HEK293T (cell line): ENCODE data around the gene PLXDC1.

Experiments
- ARNT ChIP-seq: fragments of 450-650 bp; IDR thresholded peaks from 2 replicates; pipeline ENCODE4 v1.6.1; 2017; ENCODE audit warnings: mild to moderate bottlenecking
- BHLHE40 ChIP-seq: fragments of 450-650 bp; IDR thresholded peaks from 2 replicates; pipeline ENCODE4 v1.6.1; 2016; ENCODE audit warnings: mild to moderate bottlenecking, moderate library complexity, borderline replicate concordance
- FOXM1 ChIP-seq: fragments of 450-650 bp; IDR thresholded peaks from 2 replicates; pipeline ENCODE4 v1.6.1; 2017; ENCODE audit warnings: mild to moderate bottlenecking, borderline replicate concordance
- HDGF ChIP-seq: fragments of 450-650 bp; IDR thresholded peaks from 2 replicates; pipeline ENCODE4 v1.6.1; 2017; ENCODE audit warnings: antibody characterized with exemption, borderline replicate concordance
- LEF1 ChIP-seq: fragments of 450-650 bp; IDR thresholded peaks from 2 replicates; pipeline ENCODE4 v1.6.1; 2017; ENCODE audit warnings: mild to moderate bottlenecking, borderline replicate concordance
- PKNOX1 ChIP-seq: fragments of 450-650 bp; IDR thresholded peaks from 2 replicates; pipeline ENCODE4 v1.6.1; 2016
- SP1 ChIP-seq: fragments of 450-650 bp; IDR thresholded peaks from 2 replicates; pipeline ENCODE4 v1.6.1; 2017
- SUZ12 ChIP-seq: fragments of 450-650 bp; IDR thresholded peaks from 2 replicates; pipeline ENCODE4 v1.6.1; 2016; ENCODE audit warnings: mild to moderate bottlenecking
- TARDBP ChIP-seq: fragments of 450-650 bp; IDR thresholded peaks from 2 replicates; pipeline ENCODE4 v1.6.1; 2016
- ZNF384 ChIP-seq: fragments of 450-650 bp; IDR thresholded peaks from 2 replicates; pipeline ENCODE4 v1.6.1; 2016

- TF ChIP-seq LEF1, result no peak
- TF ChIP-seq ZNF384, result no peak
- TF ChIP-seq SUZ12, result no peak
- no peak for TF ChIP-seq PKNOX1
- no peak for TF ChIP-seq SP1
- TF ChIP-seq BHLHE40, result no peak
- TF ChIP-seq ARNT, result no peak
- TF ChIP-seq TARDBP, result no peak
- TF ChIP-seq HDGF, result no peak
- no peak for TF ChIP-seq FOXM1
Observed at GRCh38 chr17:39161962-39162361, 10.5 kb upstream of the PLXDC1 start.
